ENCODE data around the gene CEBPG.

CEBPG gene

DNA sequence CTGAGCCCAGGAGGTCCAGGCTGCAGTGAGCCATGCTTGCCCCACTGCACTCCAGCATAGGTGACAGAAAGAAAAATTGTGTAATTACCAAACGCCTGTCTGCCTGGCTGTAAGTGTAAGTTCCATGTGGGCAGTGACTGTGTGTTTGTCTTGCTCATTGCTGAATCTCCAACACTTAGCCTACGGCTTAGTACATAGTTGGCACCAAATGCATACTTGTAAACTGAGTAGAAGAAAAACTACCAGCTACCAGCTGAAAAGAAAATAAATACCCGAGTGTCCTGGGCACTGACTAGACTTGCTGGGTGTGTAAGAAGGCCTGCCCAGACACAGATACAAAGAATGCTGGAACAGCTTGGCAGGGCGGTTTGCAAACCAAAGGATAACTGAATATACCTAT is 2.7 kb upstream of the CEBPG start:
- H3K4me3 ChIP-seq (ENCODE audit: low read depth, low read length) = no peak overlapping the region
- no peak for DNase-seq (ENCODE audit: low read depth)
- TF ChIP-seq, protein P1, sequence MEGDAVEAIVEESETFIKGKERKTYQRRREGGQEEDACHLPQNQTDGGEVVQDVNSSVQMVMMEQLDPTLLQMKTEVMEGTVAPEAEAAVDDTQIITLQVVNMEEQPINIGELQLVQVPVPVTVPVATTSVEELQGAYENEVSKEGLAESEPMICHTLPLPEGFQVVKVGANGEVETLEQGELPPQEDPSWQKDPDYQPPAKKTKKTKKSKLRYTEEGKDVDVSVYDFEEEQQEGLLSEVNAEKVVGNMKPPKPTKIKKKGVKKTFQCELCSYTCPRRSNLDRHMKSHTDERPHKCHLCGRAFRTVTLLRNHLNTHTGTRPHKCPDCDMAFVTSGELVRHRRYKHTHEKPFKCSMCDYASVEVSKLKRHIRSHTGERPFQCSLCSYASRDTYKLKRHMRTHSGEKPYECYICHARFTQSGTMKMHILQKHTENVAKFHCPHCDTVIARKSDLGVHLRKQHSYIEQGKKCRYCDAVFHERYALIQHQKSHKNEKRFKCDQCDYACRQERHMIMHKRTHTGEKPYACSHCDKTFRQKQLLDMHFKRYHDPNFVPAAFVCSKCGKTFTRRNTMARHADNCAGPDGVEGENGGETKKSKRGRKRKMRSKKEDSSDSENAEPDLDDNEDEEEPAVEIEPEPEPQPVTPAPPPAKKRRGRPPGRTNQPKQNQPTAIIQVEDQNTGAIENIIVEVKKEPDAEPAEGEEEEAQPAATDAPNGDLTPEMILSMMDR (IDR thresholded peaks at IDR 0.05; ENCODE audit: low read depth, low read length, missing control alignments) = no peak

DNA sequence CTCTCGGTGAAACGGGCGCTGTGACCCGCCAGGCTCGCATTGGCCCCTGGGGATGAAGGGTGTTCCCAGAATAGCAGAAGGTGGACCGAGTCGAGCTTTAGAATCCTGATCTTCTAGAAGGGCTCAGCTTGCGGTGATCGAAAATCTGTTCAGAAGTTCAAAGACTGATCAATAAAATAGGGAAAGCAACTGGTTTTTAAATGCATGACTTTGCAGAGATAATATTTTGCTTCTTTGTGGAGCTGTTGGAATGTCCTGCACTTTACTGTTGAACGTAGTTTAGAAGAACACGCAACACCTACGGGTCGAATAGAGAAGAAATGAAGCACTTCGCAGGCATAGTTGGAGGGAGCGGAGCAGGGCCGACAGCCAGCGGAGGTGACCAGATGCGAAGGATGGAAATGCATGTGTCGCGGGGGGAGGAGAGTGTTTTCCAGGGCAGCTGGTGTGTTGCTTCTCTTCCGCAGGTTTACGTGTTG is 766 bp downstream of the CEBPG start:
- TF ChIP-seq, protein P1 (IDR thresholded peaks at IDR 0.05; ENCODE audit: low read depth, low read length, missing control alignments) = no peak
- DNase-seq (ENCODE audit: low read depth) = no peak
- H3K4me3 ChIP-seq (ENCODE audit: low read depth, low read length) = peak overlapping the region; percentile 89

DNA sequence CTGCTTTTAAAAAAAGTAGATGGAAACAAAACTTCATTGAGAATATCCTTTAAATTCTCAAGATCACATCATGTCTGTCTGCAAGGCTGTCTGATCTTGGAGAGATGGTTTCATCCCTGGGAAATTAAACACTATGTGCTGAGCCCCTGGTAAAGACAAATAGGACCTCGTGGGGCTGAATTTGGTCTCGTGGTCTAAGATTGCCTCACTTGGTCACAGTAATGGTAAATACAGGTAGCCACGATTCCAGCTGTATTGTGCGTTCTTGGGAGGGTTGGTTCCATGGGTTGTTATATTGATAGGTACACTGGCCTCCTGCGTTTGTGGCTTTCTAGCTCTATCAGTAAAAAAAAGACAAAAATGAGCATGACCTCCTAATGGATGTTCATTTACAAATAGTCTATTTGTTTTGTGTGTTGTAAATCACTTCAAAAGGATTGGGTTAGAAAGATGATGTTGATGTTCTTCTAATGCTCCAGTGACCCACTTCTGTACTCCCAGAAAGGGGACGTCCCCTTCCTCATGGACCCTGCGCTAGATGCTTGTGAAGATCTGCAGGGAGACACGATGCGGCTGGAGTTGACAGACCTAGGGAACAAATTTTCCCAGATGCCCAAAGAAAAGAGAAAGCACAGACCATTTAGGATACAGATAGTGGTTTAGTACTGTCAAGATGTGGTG is 1.8 kb downstream of the CEBPG start:
- H3K4me3 ChIP-seq (ENCODE audit: low read depth, low read length) = peak overlapping the region; percentile 89; the same call in 1 of the 2 replicates
- TF ChIP-seq, protein P1 (IDR thresholded peaks at IDR 0.05; ENCODE audit: low read depth, low read length, missing control alignments) = no peak
- no peak for DNase-seq (ENCODE audit: low read depth)

DNA sequence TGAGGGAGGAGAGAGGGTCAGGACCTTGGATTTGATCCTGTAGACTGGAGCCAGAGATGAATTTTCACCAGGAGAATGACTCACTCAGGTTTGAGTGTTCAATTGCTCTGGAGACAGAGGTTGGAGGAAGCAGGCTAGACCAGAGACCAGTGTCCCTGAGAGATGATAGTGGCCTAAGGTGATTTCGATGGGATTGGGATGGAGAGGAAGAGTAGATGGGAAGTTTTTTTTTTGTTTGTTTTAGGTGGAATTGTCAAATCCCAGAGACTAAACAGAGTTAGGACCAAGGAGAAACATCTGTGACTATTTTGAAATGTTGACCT is 2.3 kb downstream of the CEBPG start:
- DNase-seq (ENCODE audit: low read depth) = no peak
- TF ChIP-seq, protein P1 (IDR thresholded peaks at IDR 0.05; ENCODE audit: low read depth, low read length, missing control alignments) = no peak
- no peak overlapping the region for H3K4me3 ChIP-seq (ENCODE audit: low read depth, low read length)

DNA sequence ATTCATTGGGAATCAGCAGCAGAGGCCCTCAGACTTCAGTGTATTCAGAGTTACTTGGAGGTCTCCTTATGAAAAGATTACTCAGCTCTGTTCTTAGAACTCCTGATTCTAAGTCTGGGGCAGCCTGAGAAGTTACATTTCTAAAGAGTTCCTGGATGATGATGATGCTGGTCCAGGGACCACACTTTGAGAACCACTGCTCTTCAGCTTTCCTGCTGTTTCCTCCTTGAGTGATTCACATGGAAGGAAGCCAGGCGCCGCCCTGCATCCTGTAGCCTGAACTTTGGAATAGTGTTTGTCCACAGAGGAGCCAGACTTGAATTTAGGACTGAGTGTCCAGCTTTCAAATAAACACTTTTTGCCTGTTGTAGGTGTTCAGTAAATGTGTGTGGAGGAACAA is 2.9 kb downstream of the CEBPG start:
- H3K4me3 ChIP-seq (ENCODE audit: low read depth, low read length) = no peak overlapping the region
- DNase-seq (ENCODE audit: low read depth) = no peak
- TF ChIP-seq, protein P1 (IDR thresholded peaks at IDR 0.05; ENCODE audit: low read depth, low read length, missing control alignments) = no peak

DNA sequence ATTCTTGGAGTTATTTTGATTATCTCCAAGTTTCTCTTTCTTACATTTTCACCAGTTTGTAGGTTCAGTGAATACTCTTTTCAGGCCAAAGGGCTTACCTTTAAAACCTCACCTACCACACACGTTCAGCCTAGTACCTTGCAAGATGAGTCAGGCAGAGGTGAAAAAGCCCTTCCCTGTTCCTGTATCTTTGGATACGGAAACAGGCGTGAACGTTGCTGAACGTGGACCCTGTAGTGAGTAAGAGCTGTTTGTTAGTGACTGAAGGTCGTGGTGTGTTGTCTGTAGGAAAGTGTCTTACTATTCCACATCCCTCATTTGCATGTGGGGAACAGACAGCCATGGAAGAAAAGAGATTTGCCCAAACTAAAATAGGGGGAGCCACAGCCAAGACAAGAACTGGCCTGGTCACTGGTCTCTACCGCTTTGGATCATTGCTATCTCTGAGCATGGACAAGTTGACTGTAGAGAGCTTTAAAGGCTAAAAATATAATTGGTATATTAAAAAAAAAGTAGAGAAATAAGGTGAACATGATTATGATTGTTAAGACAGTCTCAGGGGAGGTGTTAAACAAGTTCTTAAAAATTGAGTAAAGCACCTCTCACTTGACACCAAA is 3.5 kb downstream of the CEBPG start:
- no peak overlapping the region for H3K4me3 ChIP-seq (ENCODE audit: low read depth, low read length)
- TF ChIP-seq, protein P1 (IDR thresholded peaks at IDR 0.05; ENCODE audit: low read depth, low read length, missing control alignments) = no peak
- DNase-seq (ENCODE audit: low read depth) = no peak
